ENCODE results near the gene RAD51B.

The RAD51B gene

DNA sequence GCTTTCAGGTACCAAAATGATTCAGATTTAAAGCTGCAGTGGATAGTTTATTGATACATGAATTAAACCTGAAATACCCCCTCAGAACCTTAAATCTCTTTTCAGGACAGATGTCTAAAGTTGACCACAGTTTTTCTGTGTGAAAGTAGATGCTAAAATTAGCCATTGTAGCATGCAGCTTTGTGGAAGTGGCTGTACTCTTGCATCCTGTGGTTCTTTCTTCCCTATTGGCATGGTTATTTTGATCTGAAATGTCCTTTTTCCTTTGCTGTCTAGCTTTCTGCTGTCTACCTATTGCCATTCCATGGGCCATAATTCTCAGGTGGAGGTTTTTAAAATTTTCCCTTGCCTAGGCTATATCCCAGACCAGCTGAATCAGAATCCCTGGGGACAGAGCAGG is 517.7 kb downstream of the RAD51B start:
- TF ChIP-seq, protein P1, sequence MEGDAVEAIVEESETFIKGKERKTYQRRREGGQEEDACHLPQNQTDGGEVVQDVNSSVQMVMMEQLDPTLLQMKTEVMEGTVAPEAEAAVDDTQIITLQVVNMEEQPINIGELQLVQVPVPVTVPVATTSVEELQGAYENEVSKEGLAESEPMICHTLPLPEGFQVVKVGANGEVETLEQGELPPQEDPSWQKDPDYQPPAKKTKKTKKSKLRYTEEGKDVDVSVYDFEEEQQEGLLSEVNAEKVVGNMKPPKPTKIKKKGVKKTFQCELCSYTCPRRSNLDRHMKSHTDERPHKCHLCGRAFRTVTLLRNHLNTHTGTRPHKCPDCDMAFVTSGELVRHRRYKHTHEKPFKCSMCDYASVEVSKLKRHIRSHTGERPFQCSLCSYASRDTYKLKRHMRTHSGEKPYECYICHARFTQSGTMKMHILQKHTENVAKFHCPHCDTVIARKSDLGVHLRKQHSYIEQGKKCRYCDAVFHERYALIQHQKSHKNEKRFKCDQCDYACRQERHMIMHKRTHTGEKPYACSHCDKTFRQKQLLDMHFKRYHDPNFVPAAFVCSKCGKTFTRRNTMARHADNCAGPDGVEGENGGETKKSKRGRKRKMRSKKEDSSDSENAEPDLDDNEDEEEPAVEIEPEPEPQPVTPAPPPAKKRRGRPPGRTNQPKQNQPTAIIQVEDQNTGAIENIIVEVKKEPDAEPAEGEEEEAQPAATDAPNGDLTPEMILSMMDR (conservative IDR thresholded peaks at IDR 0.05; ENCODE audit: control insufficient read depth, insufficient read depth, low read depth, low read length): no peak
- no peak for DNase-seq (ENCODE audit: low read depth)

DNA sequence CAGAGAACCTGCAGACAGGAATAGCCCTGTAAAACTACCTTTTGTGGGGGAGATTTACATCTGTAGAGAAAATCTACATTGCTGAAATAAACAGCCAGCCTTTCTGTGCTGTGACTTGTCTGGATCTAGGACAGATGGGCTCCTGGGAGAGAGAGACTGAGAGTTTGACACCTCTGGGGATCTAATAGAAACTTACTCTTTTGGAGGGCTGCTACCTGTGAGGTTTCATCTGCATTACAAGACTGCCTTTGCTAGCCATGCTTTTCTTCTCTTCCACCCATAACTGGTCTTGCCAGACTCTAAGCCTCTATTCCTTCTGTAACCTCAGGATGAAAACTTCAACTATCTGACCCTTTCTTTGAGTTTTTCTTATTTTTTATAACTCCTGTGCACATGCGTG is 520.7 kb downstream of the RAD51B start:
- no peak overlapping the region for H3K4me3 ChIP-seq (ENCODE audit: control insufficient read depth, low read depth, low read length)
- DNase-seq (ENCODE audit: low read depth): no peak
- TF ChIP-seq, protein P1 (conservative IDR thresholded peaks at IDR 0.05; ENCODE audit: control insufficient read depth, insufficient read depth, low read depth, low read length): no peak

More for the DNA sequence above, 517.7 kb downstream of the RAD51B start:
- no peak overlapping the region for H3K4me3 ChIP-seq (ENCODE audit: control insufficient read depth, low read depth, low read length)

DNA sequence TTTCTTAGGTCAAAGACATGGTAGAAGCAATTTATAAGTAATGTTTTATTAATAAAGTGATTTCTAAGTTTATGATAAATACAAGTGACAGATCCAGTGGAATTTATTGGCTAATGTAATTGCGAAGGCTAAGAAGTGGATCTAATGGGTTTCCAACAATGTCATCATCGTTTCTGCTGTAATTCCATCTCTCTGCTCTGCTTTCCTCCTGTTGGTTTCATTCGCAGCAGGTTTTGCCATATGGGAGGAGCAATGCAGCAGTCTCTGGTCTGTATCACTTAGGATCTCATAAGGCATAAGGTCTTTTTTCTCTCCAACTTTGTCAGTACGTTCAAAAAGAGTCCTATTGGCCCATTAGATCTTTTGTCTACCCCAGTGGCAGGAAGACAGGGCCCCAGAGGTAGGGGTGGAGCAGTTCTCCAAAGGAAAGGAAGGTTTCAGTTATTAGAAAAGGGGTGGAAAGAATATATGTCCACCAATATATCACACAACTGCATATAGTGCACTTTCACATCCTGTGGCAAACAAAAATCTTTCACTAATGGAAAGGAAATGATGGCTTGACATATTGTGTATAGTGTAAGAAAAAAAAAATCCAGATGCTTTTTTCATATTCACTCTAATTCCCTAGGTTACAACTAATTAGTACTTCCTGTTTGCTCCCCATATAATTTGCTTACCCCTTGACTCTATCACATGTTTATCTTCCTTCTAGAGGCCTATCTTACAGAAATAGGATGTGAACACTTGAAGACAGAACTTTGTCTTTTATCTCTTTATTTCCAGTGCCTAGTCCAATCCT is 522.0 kb downstream of the RAD51B start:
- DNase-seq (ENCODE audit: low read depth): no peak
- TF ChIP-seq, protein P1 (conservative IDR thresholded peaks at IDR 0.05; ENCODE audit: control insufficient read depth, insufficient read depth, low read depth, low read length): no peak
- H3K4me3 ChIP-seq (ENCODE audit: control insufficient read depth, low read depth, low read length): no peak overlapping the region

DNA sequence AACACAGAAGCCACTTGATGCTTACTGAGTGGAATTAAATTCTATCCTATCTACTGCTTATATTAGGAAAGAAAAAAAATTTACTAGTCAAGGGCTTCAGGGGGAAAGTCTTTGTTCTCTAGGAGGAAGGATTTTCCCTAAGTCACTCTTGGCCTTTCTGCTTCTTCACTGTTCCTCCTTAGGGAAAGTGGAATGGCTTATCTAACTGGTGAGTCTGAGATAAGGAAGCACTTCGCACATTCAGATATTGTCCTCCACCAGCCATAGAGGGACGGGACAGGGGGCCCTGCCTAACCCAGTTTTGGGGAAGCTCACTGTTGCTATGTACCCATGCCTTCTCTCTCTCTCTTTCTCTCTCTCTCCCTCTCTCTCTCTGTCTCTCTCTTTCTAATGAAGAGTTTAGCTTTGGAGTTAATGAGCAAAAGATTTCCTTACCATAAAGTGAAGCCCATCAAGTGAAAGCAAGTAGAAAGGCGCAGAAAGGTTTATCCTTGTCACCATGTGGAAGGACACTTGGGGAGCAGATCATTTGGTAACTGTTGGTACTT is 522.7 kb downstream of the RAD51B start:
- DNase-seq (ENCODE audit: low read depth): no peak
- H3K4me3 ChIP-seq (ENCODE audit: control insufficient read depth, low read depth, low read length): no peak overlapping the region
- TF ChIP-seq, protein P1 (conservative IDR thresholded peaks at IDR 0.05; ENCODE audit: control insufficient read depth, insufficient read depth, low read depth, low read length): no peak

DNA sequence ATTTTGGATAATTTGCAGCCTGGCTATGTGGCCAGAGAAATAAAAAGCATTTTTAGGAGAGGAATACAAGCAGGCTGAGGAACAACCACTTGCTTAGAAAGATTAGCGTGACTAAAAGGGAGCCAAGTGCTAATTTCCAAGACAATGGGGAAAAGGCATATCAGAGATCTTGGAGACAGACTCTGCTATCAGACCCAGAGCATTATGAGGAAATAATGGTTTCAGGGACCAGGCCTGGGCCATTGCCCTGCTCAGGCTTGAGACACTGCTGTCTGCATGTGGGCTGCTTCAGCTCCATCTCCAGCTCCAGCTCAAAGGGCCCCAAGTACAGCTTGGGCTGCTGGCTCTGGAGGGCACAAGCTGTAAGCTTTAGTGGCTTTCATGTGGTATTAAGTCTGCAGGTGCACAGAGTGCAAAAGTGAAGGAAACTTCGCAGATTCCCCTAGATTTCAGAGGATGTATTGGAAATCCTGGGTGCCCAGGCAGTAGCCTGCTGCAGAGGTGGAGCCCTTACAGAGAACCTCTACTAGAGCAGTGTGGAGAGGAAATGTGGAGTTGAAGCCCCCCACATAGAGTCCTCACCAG is 524.0 kb downstream of the RAD51B start:
- TF ChIP-seq, protein P1 (conservative IDR thresholded peaks at IDR 0.05; ENCODE audit: control insufficient read depth, insufficient read depth, low read depth, low read length): no peak
- DNase-seq (ENCODE audit: low read depth): no peak
- no peak overlapping the region for H3K4me3 ChIP-seq (ENCODE audit: control insufficient read depth, low read depth, low read length)

DNA sequence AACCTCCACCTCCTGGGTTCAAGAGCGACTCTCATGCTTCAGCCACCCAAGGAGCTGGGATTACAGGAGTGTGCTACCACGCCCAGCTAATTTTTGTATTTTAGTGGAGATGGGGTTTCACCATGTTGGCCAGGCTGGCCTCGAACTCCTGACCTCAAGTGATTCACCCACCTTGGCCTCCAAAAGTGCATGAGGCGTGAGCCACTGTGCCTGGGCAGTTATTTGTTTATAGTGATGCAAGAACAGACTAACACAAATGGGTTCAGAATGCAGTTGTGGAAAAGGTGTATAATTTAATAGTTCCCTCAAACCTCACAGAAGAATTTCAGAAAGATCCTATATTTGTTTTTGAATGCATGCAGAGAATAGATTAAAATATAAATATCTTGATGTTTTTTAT is 526.2 kb downstream of the RAD51B start:
- TF ChIP-seq, protein P1 (conservative IDR thresholded peaks at IDR 0.05; ENCODE audit: control insufficient read depth, insufficient read depth, low read depth, low read length): no peak
- DNase-seq (ENCODE audit: low read depth): peak; percentile 38
- H3K4me3 ChIP-seq (ENCODE audit: control insufficient read depth, low read depth, low read length): no peak overlapping the region

Measured in fibroblast of mammary gland (primary cell).